IPS DF 6.9 (cell line): Measurements from ENCODE around the gene LMNTD2.

Experiments
- DNase-seq: peaks from one replicate; pipeline ENCODE4 v3.0.0-alpha.2; 2013; ENCODE audit warnings: low read depth, low spot score
- H3K27ac ChIP-seq: one replicate; pipeline ENCODE4 v1.5.1; 2013; ENCODE audit warnings: low read length, control low read depth
- H3K27me3 ChIP-seq: 2 replicates; pipeline ENCODE4 v1.6.1; 2013; ENCODE audit warnings: mild to moderate bottlenecking, low read length; ENCODE audit not compliant: control insufficient read depth, insufficient read depth
- H3K36me3 ChIP-seq: 2 replicates; pipeline ENCODE4 v1.6.1; 2013; ENCODE audit warnings: low read length; ENCODE audit not compliant: control insufficient read depth, insufficient read depth
- H3K4me1 ChIP-seq: 2 replicates; pipeline ENCODE4 v1.6.1; 2013; ENCODE audit warnings: low read length; ENCODE audit not compliant: control insufficient read depth, insufficient read depth
- H3K4me3 ChIP-seq: 2 replicates; pipeline ENCODE4 v1.5.1; 2013; ENCODE audit warnings: mild to moderate bottlenecking, low read length
- H3K9me3 ChIP-seq: 2 replicates; pipeline ENCODE4 v1.6.1; 2013; ENCODE audit warnings: low read length, inconsistent platforms; ENCODE audit not compliant: control insufficient read depth, insufficient read depth
- WGBS: extraction: QIAGEN DNeasy Blood & Tissue Kit; methylation state at CpG from one replicate; pipeline ENCODE4 v1.1.7; 2013; ENCODE audit warnings: mixed read lengths, missing lambda C conversion rate; ENCODE audit not compliant: insufficient read length, insufficient coverage; 5-methylcytosine and 5-hydroxymethylcytosine counted together

Gene LMNTD2

DNA sequence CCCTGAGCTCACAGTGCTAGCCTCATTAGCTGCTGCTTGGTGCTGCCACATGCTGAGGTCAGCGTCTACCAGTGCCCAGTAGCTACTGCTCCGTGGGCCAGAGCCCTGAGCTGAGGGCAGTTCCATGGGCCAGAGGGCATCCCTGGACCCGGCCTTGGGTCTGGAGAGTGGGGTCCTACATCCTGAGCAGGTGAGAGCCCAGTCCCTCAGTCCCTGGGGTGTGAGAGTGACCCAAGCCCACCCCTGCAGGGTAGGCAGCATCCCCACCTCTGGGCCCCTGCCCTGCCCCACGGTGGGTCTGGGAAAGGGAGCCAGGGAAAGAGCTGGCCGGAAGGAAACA lies 9.8 kb downstream of the LMNTD2 start:
- H3K27me3 ChIP-seq = no peaks in the 10 kb centered on the region
- H3K36me3 ChIP-seq = no peaks in the 10 kb centered on the region
- H3K27ac ChIP-seq = no peak overlapping the region
- H3K4me1 ChIP-seq = peaks cover 1% of the 10 kb centered on the region; the same call in 1 of the 2 replicates
- H3K9me3 ChIP-seq = no peaks in the 10 kb centered on the region
- WGBS = no CpG with 5 or more reads among the region's 5 CpGs
- DNase-seq = no peak
- no peak overlapping the region for H3K4me3 ChIP-seq

DNA sequence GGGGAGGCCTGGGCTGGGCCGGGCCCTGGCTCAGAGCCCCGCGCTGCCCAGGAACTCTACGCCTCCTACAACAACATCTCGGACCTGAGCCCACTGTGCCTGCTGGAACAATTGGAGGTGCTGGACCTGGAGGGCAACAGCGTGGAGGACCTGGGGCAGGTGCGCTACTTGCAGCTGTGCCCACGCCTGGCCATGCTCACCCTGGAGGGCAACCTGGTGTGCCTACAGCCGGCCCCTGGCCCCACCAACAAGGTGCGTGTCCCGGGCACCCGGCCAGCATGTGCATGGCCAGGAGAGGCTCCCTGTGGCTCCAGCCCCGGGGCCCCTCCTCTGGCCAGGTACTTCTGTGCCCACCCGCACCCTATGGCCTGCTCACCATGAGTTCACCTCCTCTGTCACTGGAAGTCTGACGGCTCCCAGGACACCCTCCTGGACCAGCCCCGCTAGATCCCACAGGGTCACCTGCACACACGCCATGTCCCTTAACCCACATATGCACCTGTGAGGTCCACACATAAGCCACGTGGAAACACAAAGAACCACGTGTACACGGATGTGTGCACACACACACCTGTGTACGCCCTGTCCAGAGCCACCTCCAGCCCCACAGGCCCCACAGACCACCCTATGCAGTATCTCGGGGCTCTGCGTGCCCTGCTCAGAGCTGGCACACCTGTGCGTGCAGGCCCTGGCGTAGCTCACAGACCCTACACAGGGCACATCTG lies 10.4 kb downstream of the LMNTD2 start:
- Histone ChIP-seq H3K36me3 (no peaks in the 10 kb centered on the region), H3K4me3 (no peak overlapping the region), H3K9me3 (no peaks in the 10 kb centered on the region), H3K4me1 (peaks cover 1% of the 10 kb centered on the region; the same call in 1 of the 2 replicates), H3K27me3 (no peaks in the 10 kb centered on the region), H3K27ac (no peak overlapping the region)
- WGBS = no CpG with 5 or more reads among the region's 25 CpGs
- DNase-seq = no peak

GRCh38 chr11:548700-549603 lies 11.6 kb downstream of the LMNTD2 start:
- Histone ChIP-seq H3K36me3 (no peaks in the 10 kb centered on the region), H3K27ac (no peak overlapping the region), H3K4me1 (no peaks in the 10 kb centered on the region), H3K4me3 (no peak overlapping the region), H3K27me3 (no peaks in the 10 kb centered on the region), H3K9me3 (no peaks in the 10 kb centered on the region)
- WGBS = no CpG with 5 or more reads among the region's 32 CpGs
- DNase-seq = no peak

DNA sequence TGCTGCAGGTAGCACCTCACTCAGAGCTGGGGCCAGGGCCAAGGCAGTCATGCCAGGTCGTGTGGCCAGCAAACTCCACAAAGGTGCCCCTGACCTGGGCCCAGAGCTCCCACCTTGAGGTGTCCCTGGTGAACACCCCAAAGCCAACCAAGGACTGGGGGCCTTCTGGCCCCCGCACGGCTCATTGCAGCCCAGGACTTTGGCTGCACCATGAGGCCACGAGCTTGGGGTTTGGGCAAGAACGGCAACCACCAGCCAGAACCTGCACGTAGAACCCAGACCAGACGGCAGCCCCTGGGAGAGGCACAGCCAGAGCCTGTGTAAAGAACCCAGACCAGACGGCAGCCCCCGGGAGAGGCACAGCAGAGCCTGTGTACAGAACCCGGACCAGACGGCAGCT lies 15.4 kb downstream of the LMNTD2 start:
- no CpG with 5 or more reads among the region's 11 CpGs for WGBS
- Histone ChIP-seq H3K4me1 (no peaks in the 10 kb centered on the region), H3K9me3 (no peaks in the 10 kb centered on the region), H3K4me3 (no peak overlapping the region), H3K27me3 (no peaks in the 10 kb centered on the region), H3K36me3 (no peaks in the 10 kb centered on the region), H3K27ac (no peak overlapping the region)
- DNase-seq = no peak

- no peaks in the 10 kb centered on the region for H3K9me3 ChIP-seq
- no peak overlapping the region for H3K27ac ChIP-seq
- no peaks in the 10 kb centered on the region for H3K27me3 ChIP-seq
- no peaks in the 10 kb centered on the region for H3K36me3 ChIP-seq
- H3K4me1 ChIP-seq = no peaks in the 10 kb centered on the region
- H3K4me3 ChIP-seq = no peak overlapping the region
- WGBS = no CpG with 5 or more reads among the region's 5 CpGs
- no peak for DNase-seq
Measured at GRCh38 chr11:544817-545166, 15.7 kb downstream of the LMNTD2 start.

DNA sequence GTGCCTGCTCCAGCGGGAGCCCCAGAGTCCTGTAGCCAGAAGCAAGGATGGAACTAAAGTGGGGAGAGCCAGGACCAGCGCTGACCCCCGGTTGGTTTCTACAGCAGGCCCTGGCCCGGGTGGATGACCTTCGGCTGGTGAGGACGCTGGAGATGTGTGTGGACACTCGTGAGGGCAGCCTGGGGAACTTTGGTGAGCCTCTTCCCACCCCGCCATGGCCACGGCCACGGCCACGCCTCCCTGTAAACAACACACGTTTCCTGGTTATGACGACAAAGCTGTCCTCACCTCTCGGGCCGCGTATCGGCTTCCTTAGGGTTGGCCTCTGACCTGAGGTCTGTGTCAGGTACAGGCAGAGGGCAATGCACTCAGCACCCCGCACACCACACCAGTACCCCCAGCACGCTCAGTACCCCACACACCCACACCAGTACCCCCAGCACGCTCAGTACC lies 19.1 kb downstream of the LMNTD2 start:
- no peak for DNase-seq
- H3K27me3 ChIP-seq = no peaks in the 10 kb centered on the region; the same call in 1 of the 2 replicates
- H3K4me1 ChIP-seq = peaks cover 9% of the 10 kb centered on the region
- WGBS = no CpG with 5 or more reads among the region's 20 CpGs
- H3K36me3 ChIP-seq = no peaks in the 10 kb centered on the region; the same call in 1 of the 2 replicates
- H3K27ac ChIP-seq = no peak overlapping the region
- H3K9me3 ChIP-seq = no peaks in the 10 kb centered on the region
- H3K4me3 ChIP-seq = no peak overlapping the region

DNA sequence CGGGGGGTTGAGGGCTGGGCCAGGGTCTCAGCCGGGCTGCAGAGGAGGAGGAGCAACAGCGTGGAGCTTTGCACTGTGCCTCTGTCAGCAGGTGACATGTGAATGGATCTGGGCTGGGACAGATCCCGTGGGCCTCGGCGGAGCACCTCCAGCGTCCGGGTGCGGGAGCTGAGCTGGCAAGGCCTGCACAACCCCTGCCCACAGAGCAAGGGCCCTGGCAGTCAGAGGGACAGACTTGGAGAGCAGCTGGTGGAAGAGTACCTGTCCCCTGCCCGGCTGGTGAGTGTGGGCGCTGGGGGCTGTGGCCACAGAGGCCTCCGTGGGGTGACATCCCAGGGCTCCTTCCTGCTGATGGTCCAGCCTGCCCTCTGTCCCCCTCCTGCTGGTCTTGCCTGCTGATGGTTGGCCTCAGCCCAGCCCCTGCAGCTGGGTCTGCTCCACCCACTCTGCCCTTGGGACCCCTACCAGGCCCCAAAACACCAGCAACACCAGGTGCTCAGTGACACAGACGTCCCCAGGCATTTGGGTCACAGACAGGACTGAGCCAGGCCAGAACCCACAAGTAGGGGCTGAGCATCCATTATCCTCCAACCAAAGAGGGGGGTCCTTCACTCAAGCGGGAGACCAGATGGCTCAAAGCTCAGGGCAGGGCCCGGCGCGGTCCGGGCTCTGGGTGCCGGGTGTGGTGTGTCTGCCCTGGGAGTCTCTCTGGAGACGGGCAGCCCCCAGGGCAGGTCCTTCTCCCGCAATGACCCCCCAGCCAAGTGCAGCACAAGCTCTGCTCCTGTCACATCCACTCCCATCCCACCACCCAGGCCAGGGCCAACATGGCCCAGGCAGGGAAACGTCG lies 19.7 kb downstream of the LMNTD2 start:
- no CpG with 5 or more reads among the region's 23 CpGs for WGBS
- no peak overlapping the region for H3K4me3 ChIP-seq
- no peak for DNase-seq
- H3K27me3 ChIP-seq = no peaks in the 10 kb centered on the region; the same call in 1 of the 2 replicates
- peaks cover 9% of the 10 kb centered on the region for H3K4me1 ChIP-seq
- H3K36me3 ChIP-seq = no peaks in the 10 kb centered on the region; the same call in 1 of the 2 replicates
- no peaks in the 10 kb centered on the region for H3K9me3 ChIP-seq
- H3K27ac ChIP-seq = no peak overlapping the region

GRCh38 chr11:539971-540481 lies 20.5 kb downstream of the LMNTD2 start:
- peaks cover 9% of the 10 kb centered on the region for H3K4me1 ChIP-seq
- H3K4me3 ChIP-seq = no peak overlapping the region
- no peaks in the 10 kb centered on the region for H3K9me3 ChIP-seq
- no peak overlapping the region for H3K27ac ChIP-seq
- WGBS = no CpG with 5 or more reads among the region's 8 CpGs
- no peak for DNase-seq
- no peaks in the 10 kb centered on the region; the same call in 1 of the 2 replicates for H3K36me3 ChIP-seq
- H3K27me3 ChIP-seq = no peaks in the 10 kb centered on the region; the same call in 1 of the 2 replicates

GRCh38 chr11:538431-539051 lies 22.0 kb downstream of the LMNTD2 start:
- Histone ChIP-seq H3K27me3 (no peaks in the 10 kb centered on the region; the same call in 1 of the 2 replicates), H3K36me3 (no peaks in the 10 kb centered on the region; the same call in 1 of the 2 replicates), H3K4me1 (peaks cover 9% of the 10 kb centered on the region), H3K9me3 (no peaks in the 10 kb centered on the region), H3K27ac (no peak overlapping the region), H3K4me3 (no peak overlapping the region)
- no CpG with 5 or more reads among the region's 20 CpGs for WGBS
- no peak for DNase-seq
